ENCODE results near the gene TNFSF10. TPM values are rescaled to one million over a fixed set of nuclear protein-coding genes. Genes with fewer than 3 reads are reported as not detected.

TNFSF10 gene
- total and polyA plus RNA-seq, 9 of the 15 experiments (the other 6 are each of a cell fraction or from before 2014, with no cell fraction given): 0.07 to 1.3 (median 0.27) TPM; not detected in 1

DNA sequence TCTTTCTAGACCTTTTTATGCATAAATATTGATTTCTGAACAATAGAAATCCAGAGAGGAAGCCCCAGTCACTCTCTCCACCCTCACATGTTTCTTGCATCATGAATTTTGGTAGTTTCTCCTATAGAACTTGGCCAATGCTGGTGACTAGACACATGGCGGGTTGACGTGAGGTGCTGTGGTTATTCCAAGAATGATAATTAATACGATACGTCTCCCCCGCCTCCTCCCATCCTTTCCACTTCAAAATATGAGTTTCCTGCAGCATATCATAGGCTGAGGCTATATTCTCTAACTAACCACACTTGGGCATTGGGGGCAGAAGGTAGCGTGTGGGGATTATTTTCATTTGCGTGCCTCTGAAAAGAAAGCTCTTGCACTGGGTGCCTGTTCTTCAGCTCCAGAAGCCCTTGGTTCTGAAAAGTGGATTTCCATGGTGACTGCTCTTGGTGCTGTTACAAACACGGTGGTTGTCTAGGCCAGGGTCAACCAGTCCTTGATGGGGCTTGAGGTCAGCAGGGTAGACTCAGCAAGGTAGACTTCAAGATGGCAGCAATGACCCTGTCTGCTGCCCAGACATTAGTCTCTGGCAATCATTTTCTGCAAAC is 5.3 kb downstream of the TNFSF10 start (continued):
- TF ChIP-seq, protein P1, sequence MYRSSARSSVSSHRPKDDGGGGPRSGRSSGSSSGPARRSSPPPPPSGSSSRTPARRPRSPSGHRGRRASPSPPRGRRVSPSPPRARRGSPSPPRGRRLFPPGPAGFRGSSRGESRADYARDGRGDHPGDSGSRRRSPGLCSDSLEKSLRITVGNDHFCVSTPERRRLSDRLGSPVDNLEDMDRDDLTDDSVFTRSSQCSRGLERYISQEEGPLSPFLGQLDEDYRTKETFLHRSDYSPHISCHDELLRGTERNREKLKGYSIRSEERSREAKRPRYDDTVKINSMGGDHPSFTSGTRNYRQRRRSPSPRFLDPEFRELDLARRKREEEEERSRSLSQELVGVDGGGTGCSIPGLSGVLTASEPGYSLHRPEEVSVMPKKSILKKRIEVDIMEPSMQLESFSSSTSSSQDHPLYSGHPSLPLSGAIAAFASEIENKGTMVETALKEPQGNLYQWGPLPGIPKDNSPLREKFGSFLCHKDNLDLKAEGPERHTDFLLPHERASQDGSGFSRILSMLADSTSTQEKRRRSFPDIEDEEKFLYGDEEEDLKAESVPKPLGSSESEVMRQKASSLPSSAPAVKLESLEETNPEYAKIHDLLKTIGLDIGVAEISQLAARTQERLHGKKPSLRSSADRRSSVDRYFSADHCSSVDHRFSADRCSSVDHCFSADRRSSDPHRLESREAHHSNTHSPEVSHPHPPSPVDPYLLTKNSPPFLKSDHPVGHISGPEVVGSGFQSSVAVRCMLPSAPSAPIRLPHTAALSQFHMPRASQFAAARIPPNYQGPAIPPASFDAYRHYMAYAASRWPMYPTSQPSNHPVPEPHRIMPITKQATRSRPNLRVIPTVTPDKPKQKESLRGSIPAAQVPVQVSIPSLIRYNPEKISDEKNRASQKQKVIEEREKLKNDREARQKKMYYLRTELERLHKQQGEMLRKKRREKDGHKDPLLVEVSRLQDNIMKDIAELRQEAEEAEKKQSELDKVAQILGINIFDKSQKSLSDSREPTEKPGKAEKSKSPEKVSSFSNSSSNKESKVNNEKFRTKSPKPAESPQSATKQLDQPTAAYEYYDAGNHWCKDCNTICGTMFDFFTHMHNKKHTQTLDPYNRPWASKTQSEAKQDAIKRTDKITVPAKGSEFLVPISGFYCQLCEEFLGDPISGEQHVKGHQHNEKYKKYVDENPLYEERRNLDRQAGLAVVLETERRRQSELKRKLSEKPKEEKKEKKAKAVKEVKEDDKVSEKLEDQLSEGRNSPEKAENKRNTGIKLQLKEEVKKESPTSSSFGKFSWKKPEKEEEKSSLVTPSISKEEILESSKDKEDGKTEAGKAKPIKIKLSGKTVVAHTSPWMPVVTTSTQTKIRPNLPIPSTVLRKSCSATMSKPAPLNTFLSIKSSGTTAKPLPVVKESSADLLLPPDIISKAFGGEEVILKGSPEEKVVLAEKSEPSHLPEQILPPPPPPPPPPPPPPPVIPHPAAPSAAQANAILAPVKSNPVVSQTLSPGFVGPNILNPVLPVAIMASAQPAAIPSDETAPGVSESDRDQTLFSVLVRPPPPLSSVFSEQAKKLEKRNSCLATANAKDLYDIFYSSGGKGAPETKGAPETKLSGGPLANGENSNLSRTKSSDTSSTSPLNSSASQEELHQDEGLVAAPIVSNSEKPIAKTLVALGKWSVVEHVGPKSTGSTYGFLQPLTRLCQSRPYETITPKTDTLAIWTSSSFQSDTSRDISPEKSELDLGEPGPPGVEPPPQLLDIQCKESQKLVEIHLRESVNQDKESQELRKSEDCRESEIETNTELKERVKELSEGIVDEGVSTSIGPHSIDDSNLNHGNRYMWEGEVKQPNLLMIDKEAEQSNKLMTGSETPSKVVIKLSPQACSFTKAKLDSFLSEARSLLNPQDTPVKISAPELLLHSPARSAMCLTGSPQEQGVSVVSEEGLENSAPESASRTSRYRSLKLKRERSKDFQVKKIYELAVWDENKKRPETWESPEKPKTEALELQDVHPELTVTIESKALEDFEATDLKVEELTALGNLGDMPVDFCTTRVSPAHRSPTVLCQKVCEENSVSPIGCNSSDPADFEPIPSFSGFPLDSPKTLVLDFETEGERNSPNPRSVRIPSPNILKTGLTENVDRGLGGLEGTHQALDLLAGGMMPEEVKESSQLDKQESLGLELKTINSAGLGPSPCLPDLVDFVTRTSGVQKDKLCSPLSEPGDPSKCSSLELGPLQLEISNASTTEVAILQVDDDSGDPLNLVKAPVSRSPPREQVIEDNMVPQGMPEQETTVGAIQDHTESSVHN (IDR thresholded peaks at IDR 0.05; ENCODE audit: borderline replicate concordance in 1 of 2, low read depth in 1 of 2): 0 out of 4 replicates have a peak, but pooled peaks of 1 of the 2 experiments have one; percentile 21
- TF ChIP-seq POU5F1 (IDR thresholded peaks at IDR 0.05; ENCODE audit: borderline replicate concordance, low read depth, low read length, partially characterized antibody) (no peak), BMI1 (IDR thresholded peaks at IDR 0.05; ENCODE audit: low read length) (no peak), GTF2F1 (IDR thresholded peaks at IDR 0.05; ENCODE audit: low read depth, low read length) (no peak), ATF7 (IDR thresholded peaks at IDR 0.05) (peak; percentile 52; the same call in 1 of the 2 replicates), KLF16 (IDR thresholded peaks at IDR 0.05) (no peak), TBL1XR1 (IDR thresholded peaks at IDR 0.05; ENCODE audit: low read length in 2 of 2) (peak in 1 of 2 experiments; percentile 46; a peak in 1 of 4 replicates), CXXC5 (CRISPR knock-in tag; IDR thresholded peaks at IDR 0.05) (0 out of 2 replicates have a peak, but pooled peaks have one; percentile 20), BRF1 (IDR thresholded peaks at IDR 0.05; ENCODE audit: borderline replicate concordance, extremely low read depth, insufficient read length) (no peak), ARNT (IDR thresholded peaks at IDR 0.05) (no peak), EHMT2 (IDR thresholded peaks at IDR 0.05) (no peak), EP400 (IDR thresholded peaks at IDR 0.05) (0 out of 2 replicates have a peak, but pooled peaks have one; percentile 36), MECOM (CRISPR knock-in tag; IDR thresholded peaks at IDR 0.05) (0 out of 2 replicates have a peak, but pooled peaks have one; percentile 26), RCOR1 (IDR thresholded peaks at IDR 0.05; ENCODE audit: borderline replicate concordance in 1 of 2, low read depth in 2 of 2, low read length in 2 of 2) (0 out of 4 replicates have a peak, but pooled peaks of 1 of the 2 experiments have one; percentile 16), JUN (IDR thresholded peaks at IDR 0.05; ENCODE audit: borderline replicate concordance, low read depth, low read length) (0 out of 2 replicates have a peak, but pooled peaks have one; percentile 18), JUN (CRISPR knock-in tag; IDR thresholded peaks at IDR 0.05; ENCODE audit: borderline replicate concordance) (no peak), ETV1 (tag; conservative IDR thresholded peaks at IDR 0.05; ENCODE audit: low read depth) (no peak)
- TF ChIP-seq, protein P2, sequence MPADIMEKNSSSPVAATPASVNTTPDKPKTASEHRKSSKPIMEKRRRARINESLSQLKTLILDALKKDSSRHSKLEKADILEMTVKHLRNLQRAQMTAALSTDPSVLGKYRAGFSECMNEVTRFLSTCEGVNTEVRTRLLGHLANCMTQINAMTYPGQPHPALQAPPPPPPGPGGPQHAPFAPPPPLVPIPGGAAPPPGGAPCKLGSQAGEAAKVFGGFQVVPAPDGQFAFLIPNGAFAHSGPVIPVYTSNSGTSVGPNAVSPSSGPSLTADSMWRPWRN (IDR thresholded peaks at IDR 0.05; ENCODE audit: low read depth): peak; percentile 31; the same call in 1 of the 2 replicates
- TF ChIP-seq, protein P3, sequence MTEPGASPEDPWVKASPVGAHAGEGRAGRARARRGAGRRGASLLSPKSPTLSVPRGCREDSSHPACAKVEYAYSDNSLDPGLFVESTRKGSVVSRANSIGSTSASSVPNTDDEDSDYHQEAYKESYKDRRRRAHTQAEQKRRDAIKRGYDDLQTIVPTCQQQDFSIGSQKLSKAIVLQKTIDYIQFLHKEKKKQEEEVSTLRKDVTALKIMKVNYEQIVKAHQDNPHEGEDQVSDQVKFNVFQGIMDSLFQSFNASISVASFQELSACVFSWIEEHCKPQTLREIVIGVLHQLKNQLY (CRISPR knock-in tag; conservative IDR thresholded peaks at IDR 0.05): no peak

Data from K562 (cell line).